Measurements from ENCODE around the gene FOXN3. TPM values are rescaled to one million over a fixed set of nuclear protein-coding genes. Genes with fewer than 3 reads are reported as not detected.

The FOXN3 gene
- total and polyA plus RNA-seq, 2 experiments from 2014 or later = 98.9 to 167 TPM

- TF ChIP-seq ZNF462 (CRISPR knock-in tag; IDR thresholded peaks at IDR 0.05) = no peak
- no peak for TF ChIP-seq EZH2phosphoT487 (IDR thresholded peaks at IDR 0.05; ENCODE audit: unreplicated experiment)
Measured at GRCh38 chr14:89370781-89371180, 46.3 kb downstream of the FOXN3 start (continued).

GRCh38 chr14:89370381-89370780 lies 46.7 kb downstream of the FOXN3 start:
- Mint-ChIP-seq H3K27ac (peak overlapping the region; percentile 65; the same call in 1 of the 2 replicates), H3K4me1 (peaks cover 70% of the 10 kb centered on the region), H3K36me3 (ENCODE audit: low read depth) (peaks cover 36% of the 10 kb centered on the region), H3K27me3 (ENCODE audit: insufficient read depth, low read depth, poor library complexity) (peaks cover 17% of the 10 kb centered on the region), H3K4me3 (no peak overlapping the region), H3K9me3 (peaks cover 5% of the 10 kb centered on the region; the same call in 2 of the 3 replicates)
- 0 out of 2 replicates have a peak, but pooled peaks cover 7% of the 10 kb centered on the region for H3F3A ChIP-seq (replicated peaks; ENCODE audit: low read depth)
- peaks cover 100% of the 10 kb centered on the region for H3K79me2 ChIP-seq (replicated peaks; ENCODE audit: insufficient read depth)
- peaks cover 42% of the 10 kb centered on the region; the same call in 1 of the 2 replicates for H4K20me1 ChIP-seq (replicated peaks; ENCODE audit: insufficient read depth)
- no peak for DNase-seq (ENCODE audit: low spot score)
- no peaks in the 10 kb centered on the region for H3K9me2 ChIP-seq (ENCODE audit: insufficient read depth)
- no peak overlapping the region for H3K4me3 ChIP-seq
- no peak overlapping the region for H3K4me2 ChIP-seq
- TF ChIP-seq ETS1 (IDR thresholded peaks at IDR 0.05) (no peak), NANOG (IDR thresholded peaks at IDR 0.05; ENCODE audit: borderline replicate concordance) (no peak)
- no peak overlapping the region for H2AFZ ChIP-seq
- ATAC-seq = no peak
- H3K36me3 ChIP-seq (ENCODE audit: insufficient read depth) = no peaks in the 10 kb centered on the region
- peaks cover 82% of the 10 kb centered on the region for H3K4me1 ChIP-seq (ENCODE audit: insufficient read depth)
- H3K27ac ChIP-seq (ENCODE audit: low read depth) = peak overlapping the region; percentile 66
- no peaks in the 10 kb centered on the region for H3K27me3 ChIP-seq (ENCODE audit: insufficient read depth)

Data from GM23338 (cell line).